Parathyroid adenoma (tissue), 2 donors: ENCODE data around the gene SDK2.

ENCODE experiments used
- H2AFZ ChIP-seq: fragments of 300-600 bp; sonication (generic); one replicate; pipeline ENCODE4 v1.7.0; 2017; ENCODE audit warnings: antibody characterized with exemption, mild to moderate bottlenecking
- H3K27ac ChIP-seq: fragments of 300-600 bp; sonication (generic); one replicate; pipeline ENCODE4 v1.7.0; 2017
- H3K27me3 ChIP-seq: fragments of 300-600 bp; sonication (generic); one replicate; pipeline ENCODE4 v1.7.0; 2017; ENCODE audit warnings: low read length; ENCODE audit not compliant: control insufficient read depth, insufficient read depth
- H3K36me3 ChIP-seq: fragments of 300-600 bp; sonication (generic); one replicate; pipeline ENCODE4 v1.7.0; 2017; ENCODE audit warnings: low read length; ENCODE audit not compliant: control insufficient read depth, insufficient read depth
- H3K4me1 ChIP-seq: fragments of 300-600 bp; sonication (generic); one replicate; pipeline ENCODE4 v1.7.0; 2017; ENCODE audit warnings: control low read depth
- H3K4me2 ChIP-seq: fragments of 300-600 bp; sonication (generic); one replicate; pipeline ENCODE4 v1.7.0; 2017; ENCODE audit warnings: low read length
- H3K4me3 ChIP-seq: fragments of 300-600 bp; sonication (generic); one replicate; pipeline ENCODE4 v1.7.0; 2017; ENCODE audit warnings: low read depth, low read length
- H3K79me2 ChIP-seq: fragments of 300-600 bp; sonication (generic); one replicate; pipeline ENCODE4 v1.7.0; 2017; ENCODE audit warnings: control low read depth
- H3K9ac ChIP-seq: fragments of 300-600 bp; sonication (generic); one replicate; pipeline ENCODE4 v1.7.0; 2017; ENCODE audit warnings: mild to moderate bottlenecking
- H3K9me3 ChIP-seq: fragments of 300-600 bp; sonication (generic); one replicate; pipeline ENCODE4 v1.7.0; 2017; ENCODE audit warnings: low read length; ENCODE audit not compliant: control insufficient read depth
- CTCF ChIP-seq: fragments of 300-600 bp; sonication (generic); IDR thresholded peaks from one replicate; pipeline ENCODE4 v1.7.0; 2017; ENCODE audit warnings: antibody characterized with exemption, mild to moderate bottlenecking
- donor health status: primary hyperparathyroidism.

Gene SDK2

GRCh38 chr17:73533127-73533526 lies 111.1 kb downstream of the SDK2 start:
- H3K4me2 ChIP-seq: no peak overlapping the region
- H2AFZ ChIP-seq: no peak overlapping the region
- no peaks in the 10 kb centered on the region for H3K36me3 ChIP-seq
- no peaks in the 10 kb centered on the region for H3K27me3 ChIP-seq
- no peak overlapping the region for H3K27ac ChIP-seq
- H3K9ac ChIP-seq: no peak overlapping the region
- no peaks in the 10 kb centered on the region for H3K4me1 ChIP-seq
- H3K9me3 ChIP-seq: no peaks in the 10 kb centered on the region
- no peak overlapping the region for H3K4me3 ChIP-seq
- TF ChIP-seq CTCF: no peak
- H3K79me2 ChIP-seq: no peaks in the 10 kb centered on the region

- Histone ChIP-seq H2AFZ (no peak overlapping the region), H3K27me3 (no peaks in the 10 kb centered on the region), H3K79me2 (no peaks in the 10 kb centered on the region), H3K36me3 (no peaks in the 10 kb centered on the region), H3K27ac (no peak overlapping the region), H3K4me3 (no peak overlapping the region), H3K9ac (no peak overlapping the region), H3K9me3 (no peaks in the 10 kb centered on the region), H3K4me2 (no peak overlapping the region), H3K4me1 (no peaks in the 10 kb centered on the region)
- no peak for TF ChIP-seq CTCF
Observed at GRCh38 chr17:73532421-73532901, 111.8 kb downstream of the SDK2 start.

- no peak overlapping the region for H3K9ac ChIP-seq
- no peak for TF ChIP-seq CTCF
- H3K79me2 ChIP-seq: no peaks in the 10 kb centered on the region
- H2AFZ ChIP-seq: no peak overlapping the region
- no peaks in the 10 kb centered on the region for H3K9me3 ChIP-seq
- H3K4me3 ChIP-seq: no peak overlapping the region
- no peak overlapping the region for H3K4me2 ChIP-seq
- H3K36me3 ChIP-seq: no peaks in the 10 kb centered on the region
- H3K4me1 ChIP-seq: no peaks in the 10 kb centered on the region
- no peaks in the 10 kb centered on the region for H3K27me3 ChIP-seq
- H3K27ac ChIP-seq: no peak overlapping the region
Observed at GRCh38 chr17:73531158-73531557, 113.1 kb downstream of the SDK2 start.

GRCh38 chr17:73528679-73529078 lies 115.6 kb downstream of the SDK2 start:
- Histone ChIP-seq H3K27ac (no peak overlapping the region), H2AFZ (no peak overlapping the region), H3K79me2 (no peaks in the 10 kb centered on the region), H3K4me3 (no peak overlapping the region), H3K9ac (no peak overlapping the region), H3K27me3 (no peaks in the 10 kb centered on the region), H3K9me3 (no peaks in the 10 kb centered on the region), H3K4me1 (no peaks in the 10 kb centered on the region), H3K4me2 (no peak overlapping the region), H3K36me3 (no peaks in the 10 kb centered on the region)
- TF ChIP-seq CTCF: no peak

- H3K9ac ChIP-seq: no peak overlapping the region
- no peak overlapping the region for H3K4me2 ChIP-seq
- H3K4me1 ChIP-seq: no peaks in the 10 kb centered on the region
- H3K79me2 ChIP-seq: no peaks in the 10 kb centered on the region
- H3K27me3 ChIP-seq: no peaks in the 10 kb centered on the region
- no peak overlapping the region for H2AFZ ChIP-seq
- TF ChIP-seq CTCF: no peak
- no peaks in the 10 kb centered on the region for H3K36me3 ChIP-seq
- no peak overlapping the region for H3K27ac ChIP-seq
- no peak overlapping the region for H3K4me3 ChIP-seq
- no peaks in the 10 kb centered on the region for H3K9me3 ChIP-seq
Observed at GRCh38 chr17:73526952-73527351, 117.3 kb downstream of the SDK2 start.
